DMS53 treated with DMSO at 0.1 percent for 48 hours (cell line): ENCODE measurements around the gene CD55.
"Not testable (repeated sequence)": the region's sequence is repeated elsewhere in the genome, so short reads cannot be mapped to it uniquely, and the experiment has no call there.

ENCODE experiments used
- DNase-seq: peaks from one replicate; lab custom pipeline; 2025; ENCODE audit not compliant: unreplicated experiment; lab: John Stamatoyannopoulos, UW

The CD55 gene

DNA sequence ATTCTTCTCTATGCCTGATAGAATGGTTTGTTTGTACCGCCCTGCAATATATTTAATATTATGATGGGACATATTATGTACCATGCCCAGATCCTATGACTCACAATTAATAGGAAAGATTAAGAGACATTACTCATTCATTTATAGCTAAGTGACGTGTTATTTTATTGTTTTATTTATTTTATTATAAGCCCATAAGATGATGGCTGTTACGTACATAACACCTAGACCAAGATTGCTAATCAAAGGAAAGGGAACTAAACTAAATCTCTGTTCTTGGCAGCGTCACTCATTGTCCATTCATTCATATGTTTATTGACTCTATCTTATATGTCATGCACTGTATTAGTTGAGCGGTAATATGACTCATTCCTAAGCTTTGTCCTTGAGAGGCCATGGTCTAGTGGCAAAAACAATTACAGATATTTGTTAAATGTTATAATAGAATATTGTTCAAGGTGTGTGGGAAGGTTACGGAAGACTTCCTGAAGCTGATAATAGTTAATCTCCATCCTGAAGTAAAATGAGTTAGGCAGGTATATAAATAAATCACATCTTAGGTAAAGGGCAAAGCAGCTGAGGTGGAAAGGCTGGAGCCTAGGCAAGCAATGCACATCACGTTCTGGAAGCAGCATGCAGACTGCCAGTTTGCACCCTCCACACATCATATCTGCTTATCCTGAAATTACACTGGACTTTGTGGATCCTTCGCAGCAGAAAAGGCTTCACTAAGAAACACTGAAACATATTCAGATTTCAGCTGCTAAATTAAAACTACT lies 16.6 kb upstream of the CD55 start:
- peak; percentile 99 for DNase-seq

- no peak for DNase-seq
These were observed 16.0 kb upstream of the CD55 start for GRCh38 chr1:207305489-207305873.

- no peak for DNase-seq
These were observed 15.5 kb upstream of the CD55 start for GRCh38 chr1:207306023-207306422.

DNA sequence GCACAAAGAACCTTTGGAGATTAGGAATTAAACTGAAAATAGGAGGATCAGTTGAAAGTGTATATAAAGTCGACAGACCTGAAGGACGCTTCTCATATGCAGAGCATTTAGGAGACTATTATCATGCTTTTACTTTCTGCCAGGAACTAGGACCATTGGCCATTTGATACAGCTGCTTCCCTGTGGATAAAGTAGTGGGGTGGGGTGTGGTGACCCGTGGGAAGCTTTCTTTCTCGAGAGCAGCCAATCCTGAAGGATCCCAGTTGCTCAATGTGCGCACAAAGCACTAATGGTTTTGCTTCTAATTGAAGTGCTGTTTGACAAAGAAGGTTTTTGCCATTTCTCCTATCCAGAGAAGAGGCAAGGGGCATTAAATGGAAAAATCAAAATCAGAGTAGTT lies 14.9 kb upstream of the CD55 start:
- no peak for DNase-seq

- DNase-seq: no peak
These were observed 12.9 kb upstream of the CD55 start for GRCh38 chr1:207308451-207309190.

DNA sequence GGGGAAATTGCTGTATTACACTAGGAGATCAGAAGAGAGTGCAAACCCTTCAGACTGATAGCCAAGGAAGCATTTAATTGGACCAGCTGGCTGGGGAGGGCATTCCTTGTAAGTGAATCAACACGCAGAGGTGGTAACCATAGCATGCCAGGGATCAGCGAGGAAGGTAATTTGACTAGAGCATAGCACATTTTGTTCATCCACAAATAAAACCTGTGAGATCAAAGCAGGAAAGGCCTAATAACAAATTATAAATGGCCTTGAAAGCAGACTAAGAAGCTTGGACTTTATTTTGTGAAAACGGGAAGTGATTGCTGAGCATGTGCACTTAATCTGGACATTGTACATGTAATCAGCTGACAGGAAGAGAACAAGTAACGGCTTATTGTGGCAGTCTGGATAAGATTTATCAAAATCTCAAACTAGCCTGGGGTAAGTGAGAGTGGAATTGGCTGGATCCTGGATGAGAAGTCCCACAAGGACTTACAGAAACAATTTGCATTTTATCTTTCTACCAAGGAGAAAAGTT lies 11.7 kb upstream of the CD55 start:
- DNase-seq: peak; percentile 52

DNA sequence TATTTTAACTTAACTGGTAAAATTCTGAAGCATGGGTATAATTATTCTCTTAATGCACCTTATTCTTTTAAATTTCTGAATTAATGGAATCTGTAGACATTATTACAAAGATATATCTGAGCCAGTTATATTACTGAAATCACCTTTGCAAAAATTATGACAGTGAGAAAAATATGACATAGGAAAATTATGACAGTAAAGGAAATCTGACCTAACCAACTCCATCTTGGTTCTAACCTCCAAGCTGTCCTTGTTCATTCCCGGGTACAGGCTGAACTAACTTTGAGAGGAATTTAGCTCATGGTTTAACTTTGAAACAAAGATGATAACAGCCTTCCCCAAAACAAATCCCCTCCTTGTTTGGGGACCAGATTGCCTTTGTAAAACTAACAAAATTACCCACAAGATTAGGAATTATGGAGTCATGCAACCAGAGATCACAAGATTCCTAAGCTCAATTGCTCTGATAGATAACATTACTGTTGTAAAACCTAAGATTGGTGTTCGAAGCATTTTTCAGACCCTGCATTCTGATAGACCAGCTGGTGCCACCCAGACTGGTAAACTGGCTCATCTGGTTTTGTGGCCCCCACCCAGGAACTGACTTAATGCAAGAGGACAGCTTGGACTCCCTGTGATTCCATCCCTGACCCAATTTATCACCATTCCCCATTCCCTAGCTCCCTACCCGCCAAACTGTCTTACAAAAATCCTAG lies 9.4 kb upstream of the CD55 start:
- no peak for DNase-seq

GRCh38 chr1:207312604-207312920 lies 8.9 kb upstream of the CD55 start:
- DNase-seq: no peak

- DNase-seq: no peak
These were observed 8.3 kb upstream of the CD55 start for GRCh38 chr1:207313131-207313530.

DNA sequence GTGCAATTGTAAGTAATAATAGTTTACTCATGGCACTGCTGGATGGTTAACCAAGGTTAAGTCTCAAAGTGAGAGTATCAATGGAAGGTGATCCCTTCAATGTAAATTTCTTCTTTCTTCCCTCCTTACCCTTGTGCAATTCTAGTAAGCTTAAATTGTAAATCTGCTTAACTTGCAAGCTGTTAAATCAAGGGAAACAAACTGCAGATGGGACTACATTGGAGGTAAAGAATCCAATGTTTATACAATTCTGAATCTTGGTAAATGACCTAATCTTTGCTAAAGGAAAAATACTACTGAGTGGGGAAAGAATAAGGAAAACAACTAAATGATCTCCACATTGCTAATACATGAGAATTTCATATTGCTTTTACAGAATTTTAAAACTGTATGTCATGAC lies 6.7 kb upstream of the CD55 start:
- no peak for DNase-seq

DNA sequence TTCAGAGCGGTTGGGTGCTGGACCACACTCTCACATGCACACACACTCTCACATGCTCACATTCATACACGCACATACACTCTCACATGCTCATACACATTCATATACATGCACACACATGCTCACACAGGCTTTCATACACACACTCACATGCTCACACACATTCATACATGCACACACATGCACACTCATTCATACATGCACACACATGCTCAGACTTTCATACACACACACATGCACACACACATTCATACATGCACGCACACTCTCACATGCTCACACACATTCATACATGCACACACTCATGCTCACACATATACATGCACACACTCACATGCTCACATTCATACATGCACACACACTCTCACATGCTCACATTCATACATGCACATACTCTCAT lies 6.0 kb upstream of the CD55 start:
- DNase-seq: no peak

- DNase-seq: peak; percentile 75
These were observed 5.3 kb upstream of the CD55 start for GRCh38 chr1:207316141-207316540.

- DNase-seq: peak; percentile 87
These were observed 4.7 kb upstream of the CD55 start for GRCh38 chr1:207316622-207317391.

GRCh38 chr1:207317561-207317960 lies 3.9 kb upstream of the CD55 start:
- DNase-seq: no peak

GRCh38 chr1:207318072-207318619 lies 3.3 kb upstream of the CD55 start:
- DNase-seq: no peak

DNA sequence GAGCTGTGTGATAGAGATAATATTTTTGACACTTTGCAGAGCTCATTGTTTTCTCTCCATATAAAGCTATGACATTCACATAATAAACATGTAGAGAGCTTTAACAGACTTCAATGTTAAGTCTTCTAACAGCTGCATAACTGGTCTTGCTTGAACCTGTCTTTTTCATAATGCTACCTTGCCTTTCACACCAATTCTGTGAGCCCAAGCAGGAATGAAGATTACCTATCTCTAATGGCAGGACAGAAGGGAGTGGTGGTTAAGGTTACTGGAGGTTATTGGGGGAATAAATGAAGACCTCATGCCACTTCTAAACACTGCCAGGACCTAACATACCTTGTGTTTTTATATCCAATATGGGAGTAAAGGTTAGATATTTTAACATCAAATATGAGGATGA lies 2.3 kb upstream of the CD55 start:
- DNase-seq: no peak

- DNase-seq: not testable (repeated sequence)
These were observed 1.4 kb upstream of the CD55 start for GRCh38 chr1:207320105-207320504.

DNA sequence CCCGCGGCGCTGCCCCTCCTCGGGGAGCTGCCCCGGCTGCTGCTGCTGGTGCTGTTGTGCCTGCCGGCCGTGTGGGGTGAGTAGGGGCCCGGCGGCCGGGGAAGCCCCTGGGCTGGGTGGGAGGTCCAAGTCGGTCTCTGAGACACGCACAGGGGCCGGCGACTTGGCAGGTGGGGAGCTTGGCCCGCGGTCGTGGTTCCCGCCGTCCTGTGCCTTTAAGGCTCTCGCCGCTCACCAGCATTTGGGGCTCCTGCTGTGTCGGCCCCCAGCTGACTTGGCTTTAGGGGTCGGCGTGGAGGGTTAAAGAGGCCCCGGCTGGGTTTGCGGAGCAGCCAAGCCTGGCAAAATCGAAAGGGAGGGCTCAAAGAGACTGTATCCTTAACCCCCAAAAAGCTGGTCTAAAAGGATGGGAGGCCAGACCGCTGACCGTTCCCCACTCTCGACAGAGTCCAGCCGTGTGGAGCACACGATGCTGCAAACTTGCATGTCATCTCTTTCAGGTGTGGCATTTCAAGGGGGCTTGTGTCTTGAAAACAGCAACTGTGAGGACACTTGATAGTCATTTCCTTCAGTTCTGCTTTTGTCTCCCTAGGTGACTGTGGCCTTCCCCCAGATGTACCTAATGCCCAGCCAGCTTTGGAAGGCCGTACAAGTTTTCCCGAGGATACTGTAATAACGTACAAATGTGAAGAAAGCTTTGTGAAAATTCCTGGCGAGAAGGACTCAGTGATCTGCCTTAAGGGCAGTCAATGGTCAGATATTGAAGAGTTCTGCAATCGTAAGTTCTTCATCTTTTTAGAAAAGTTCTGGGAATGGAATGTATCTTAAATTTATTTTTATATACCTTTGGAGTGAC lies 540 bp downstream of the CD55 start:
- DNase-seq: peak; percentile 25

- DNase-seq: no peak
These were observed 2.1 kb downstream of the CD55 start for GRCh38 chr1:207323425-207324225.
